ENCODE data around the gene TCF12.

GRCh38 chr15:57158589-57158988 is 240.1 kb downstream of the TCF12 start:
- TF ChIP-seq CTCF (IDR thresholded peaks at IDR 0.05) (no peak), POLR2AphosphoS5 (IDR thresholded peaks at IDR 0.05) (no peak), POLR2A (IDR thresholded peaks at IDR 0.05) (no peak), EP300 (IDR thresholded peaks at IDR 0.05; ENCODE audit: low read depth) (no peak)

Data from transverse colon (tissue), 4 donors.